ENCODE data around the gene PDE4DIP.
"Not testable (repeated sequence)": the region's sequence is repeated elsewhere in the genome, so short reads cannot be mapped to it uniquely, and the experiment has no call there.

DNA sequence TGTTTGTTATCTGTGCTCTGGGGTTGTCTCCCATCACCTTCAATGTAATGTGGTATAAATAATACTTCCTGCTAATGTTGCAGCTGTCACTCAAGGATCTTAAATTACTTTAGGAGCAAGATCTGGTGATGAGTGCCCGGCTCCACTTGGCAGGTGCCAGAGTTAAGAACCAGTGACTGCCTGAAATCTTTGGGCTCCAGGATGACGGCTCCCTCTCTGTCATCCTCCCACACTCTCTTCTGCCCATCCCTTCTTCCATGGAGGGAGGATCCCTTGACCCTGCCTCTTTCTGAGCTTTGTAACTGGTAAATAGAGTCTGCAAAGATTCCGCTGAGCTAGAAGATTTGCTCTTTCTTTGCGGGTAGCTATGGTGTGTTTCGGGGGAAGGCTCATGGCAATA, 44.4 kb downstream of the PDE4DIP start:
- TF ChIP-seq, protein P1, sequence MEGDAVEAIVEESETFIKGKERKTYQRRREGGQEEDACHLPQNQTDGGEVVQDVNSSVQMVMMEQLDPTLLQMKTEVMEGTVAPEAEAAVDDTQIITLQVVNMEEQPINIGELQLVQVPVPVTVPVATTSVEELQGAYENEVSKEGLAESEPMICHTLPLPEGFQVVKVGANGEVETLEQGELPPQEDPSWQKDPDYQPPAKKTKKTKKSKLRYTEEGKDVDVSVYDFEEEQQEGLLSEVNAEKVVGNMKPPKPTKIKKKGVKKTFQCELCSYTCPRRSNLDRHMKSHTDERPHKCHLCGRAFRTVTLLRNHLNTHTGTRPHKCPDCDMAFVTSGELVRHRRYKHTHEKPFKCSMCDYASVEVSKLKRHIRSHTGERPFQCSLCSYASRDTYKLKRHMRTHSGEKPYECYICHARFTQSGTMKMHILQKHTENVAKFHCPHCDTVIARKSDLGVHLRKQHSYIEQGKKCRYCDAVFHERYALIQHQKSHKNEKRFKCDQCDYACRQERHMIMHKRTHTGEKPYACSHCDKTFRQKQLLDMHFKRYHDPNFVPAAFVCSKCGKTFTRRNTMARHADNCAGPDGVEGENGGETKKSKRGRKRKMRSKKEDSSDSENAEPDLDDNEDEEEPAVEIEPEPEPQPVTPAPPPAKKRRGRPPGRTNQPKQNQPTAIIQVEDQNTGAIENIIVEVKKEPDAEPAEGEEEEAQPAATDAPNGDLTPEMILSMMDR (IDR thresholded peaks at IDR 0.05), result not testable (repeated sequence)
- not testable (repeated sequence) for TF ChIP-seq EP300, POLR2A (IDR thresholded peaks at IDR 0.05)
